CD4-positive, alpha-beta T cell treated with Interferon alpha-2 for 1 hour (primary cell): ENCODE measurements around the gene CRISP2.
"Not testable (repeated sequence)": the region's sequence is repeated elsewhere in the genome, so short reads cannot be mapped to it uniquely, and the experiment has no call there.

Source experiments
- DNase-seq, 2 donors: peaks; one replicate each; pipeline ENCODE4 v3.0.0-alpha.2; 2020 to 2022

CRISP2 gene

GRCh38 chr6:49713346-49713745, at the start of gene CRISP2:
TSS of gene CRISP2 (minus strand) at chr6:49713543. CDS start at chr6:49709196, 4,347 bp downstream.
- no peak for DNase-seq

GRCh38 chr6:49744259-49744658, 30.9 kb upstream of the CRISP2 start, which contains the start of gene CRISP3:
TSS of gene CRISP3 (minus strand) at chr6:49744388. CDS start at chr6:49744367, 21 bp downstream.
- no peak for DNase-seq

GRCh38 chr6:49743429-49743828, 30.1 kb upstream of the CRISP2 start:
- DNase-seq = no peak

GRCh38 chr6:49739423-49739822, 26.1 kb upstream of the CRISP2 start:
- DNase-seq = no peak

- DNase-seq = no peak
Observed at GRCh38 chr6:49736017-49736508, 22.7 kb upstream of the CRISP2 start.

- no peak for DNase-seq
Observed at GRCh38 chr6:49733680-49734079, 20.3 kb upstream of the CRISP2 start.

GRCh38 chr6:49732781-49733180, 19.4 kb upstream of the CRISP2 start:
- no peak for DNase-seq

- DNase-seq = no peak
Observed at GRCh38 chr6:49730251-49730650, 16.9 kb upstream of the CRISP2 start.

GRCh38 chr6:49723917-49724316, 10.6 kb upstream of the CRISP2 start:
- not testable (repeated sequence) for DNase-seq

GRCh38 chr6:49721297-49721696, 8.0 kb upstream of the CRISP2 start:
- no peak for DNase-seq

- DNase-seq = no peak
Observed at GRCh38 chr6:49720372-49720771, 7.0 kb upstream of the CRISP2 start.

- DNase-seq = no peak
Observed at GRCh38 chr6:49698478-49698877, 14.9 kb downstream of the CRISP2 start.

- DNase-seq = no peak
Observed at GRCh38 chr6:49693512-49693911, 19.8 kb downstream of the CRISP2 start.

GRCh38 chr6:49692534-49692933, 20.8 kb downstream of the CRISP2 start:
- DNase-seq = no peak

- DNase-seq = no peak
Observed at GRCh38 chr6:49676671-49677281, 36.6 kb downstream of the CRISP2 start.

GRCh38 chr6:49675816-49676215, 37.5 kb downstream of the CRISP2 start:
- DNase-seq = no peak

GRCh38 chr6:49668083-49668511, 45.2 kb downstream of the CRISP2 start:
- no peak for DNase-seq

- no peak for DNase-seq
Observed at GRCh38 chr6:49666930-49667757, 46.2 kb downstream of the CRISP2 start.

GRCh38 chr6:49666480-49666879, 46.9 kb downstream of the CRISP2 start:
- DNase-seq = no peak

GRCh38 chr6:49664817-49665216, 48.5 kb downstream of the CRISP2 start:
- DNase-seq = no peak

GRCh38 chr6:49664054-49664453, 49.3 kb downstream of the CRISP2 start:
- not testable (repeated sequence) for DNase-seq

GRCh38 chr6:49662892-49663261, 50.5 kb downstream of the CRISP2 start:
- no peak for DNase-seq

- DNase-seq = no peak
Observed at GRCh38 chr6:49662231-49662891, 51.0 kb downstream of the CRISP2 start.

- no peak for DNase-seq
Observed at GRCh38 chr6:49653942-49654341, 59.4 kb downstream of the CRISP2 start.
